ENCODE data around the gene DGKQ. TPM values are rescaled to one million over a fixed set of nuclear protein-coding genes. Genes with fewer than 3 reads are reported as not detected.

DGKQ gene
- total RNA-seq, 4 donors from 2014 or later, result 4.8 to 10.2 (median 8.1) TPM

DNA sequence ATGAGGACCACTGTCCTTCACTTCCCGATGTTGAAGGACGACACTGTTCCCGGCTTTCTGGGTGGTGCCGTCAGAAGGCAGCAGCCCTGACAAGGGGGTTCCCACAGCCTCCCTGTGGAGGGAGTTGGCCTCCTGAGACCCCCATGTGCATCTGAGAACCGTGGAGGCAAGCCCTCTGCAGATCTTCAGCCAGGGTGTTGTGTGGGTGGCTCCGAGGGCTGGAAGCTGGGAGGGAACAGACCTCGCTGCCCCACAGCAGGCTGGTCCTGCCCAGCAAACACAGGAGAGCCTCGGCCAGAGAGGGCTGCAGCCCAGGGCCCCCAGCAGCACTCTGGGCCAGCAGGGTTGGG lies 16.2 kb downstream of the DGKQ start:
- ATAC-seq (ENCODE audit: low FRiP score) (no peak), DNase-seq (ENCODE audit: low spot score) (no peak)
- TF ChIP-seq, protein P1, sequence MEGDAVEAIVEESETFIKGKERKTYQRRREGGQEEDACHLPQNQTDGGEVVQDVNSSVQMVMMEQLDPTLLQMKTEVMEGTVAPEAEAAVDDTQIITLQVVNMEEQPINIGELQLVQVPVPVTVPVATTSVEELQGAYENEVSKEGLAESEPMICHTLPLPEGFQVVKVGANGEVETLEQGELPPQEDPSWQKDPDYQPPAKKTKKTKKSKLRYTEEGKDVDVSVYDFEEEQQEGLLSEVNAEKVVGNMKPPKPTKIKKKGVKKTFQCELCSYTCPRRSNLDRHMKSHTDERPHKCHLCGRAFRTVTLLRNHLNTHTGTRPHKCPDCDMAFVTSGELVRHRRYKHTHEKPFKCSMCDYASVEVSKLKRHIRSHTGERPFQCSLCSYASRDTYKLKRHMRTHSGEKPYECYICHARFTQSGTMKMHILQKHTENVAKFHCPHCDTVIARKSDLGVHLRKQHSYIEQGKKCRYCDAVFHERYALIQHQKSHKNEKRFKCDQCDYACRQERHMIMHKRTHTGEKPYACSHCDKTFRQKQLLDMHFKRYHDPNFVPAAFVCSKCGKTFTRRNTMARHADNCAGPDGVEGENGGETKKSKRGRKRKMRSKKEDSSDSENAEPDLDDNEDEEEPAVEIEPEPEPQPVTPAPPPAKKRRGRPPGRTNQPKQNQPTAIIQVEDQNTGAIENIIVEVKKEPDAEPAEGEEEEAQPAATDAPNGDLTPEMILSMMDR (IDR thresholded peaks at IDR 0.05), result no peak

DNA sequence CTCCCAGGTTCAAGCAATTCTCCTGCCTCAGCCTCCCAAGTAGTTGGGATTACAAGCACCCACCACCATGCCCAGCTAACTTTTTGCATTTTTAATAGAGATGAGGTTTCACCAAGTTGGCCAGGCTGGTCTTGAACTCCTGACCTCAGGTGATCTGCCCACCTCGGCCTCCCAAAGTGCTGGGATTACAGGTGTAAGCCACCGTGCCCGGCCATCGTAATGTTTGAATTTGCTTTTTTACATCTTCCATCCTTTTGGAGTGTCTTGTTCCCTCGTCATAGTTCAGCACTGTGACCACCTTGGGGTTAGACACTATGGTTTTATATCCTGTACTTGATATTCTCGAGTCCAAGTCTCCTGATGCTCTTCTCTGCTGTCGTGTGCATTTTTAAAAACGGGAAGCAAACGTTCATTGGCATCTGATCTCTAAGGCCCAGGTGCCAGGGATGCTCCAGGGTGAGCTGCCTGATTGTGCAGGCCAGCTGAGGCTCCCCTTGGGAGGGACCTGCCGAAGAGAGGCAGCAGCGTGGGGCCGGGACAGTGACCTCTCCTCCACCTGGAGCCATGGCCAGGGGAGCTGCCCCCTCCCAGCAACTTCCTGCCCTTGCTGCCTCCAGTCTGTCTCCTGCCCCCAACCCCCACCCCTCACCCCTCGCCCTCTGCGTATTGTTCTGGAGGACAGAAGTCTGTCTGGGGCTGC lies 16.7 kb downstream of the DGKQ start:
- DNase-seq (ENCODE audit: low spot score) (no peak), ATAC-seq (ENCODE audit: low FRiP score) (no peak)
- TF ChIP-seq, protein P1 (IDR thresholded peaks at IDR 0.05), result no peak

DNA sequence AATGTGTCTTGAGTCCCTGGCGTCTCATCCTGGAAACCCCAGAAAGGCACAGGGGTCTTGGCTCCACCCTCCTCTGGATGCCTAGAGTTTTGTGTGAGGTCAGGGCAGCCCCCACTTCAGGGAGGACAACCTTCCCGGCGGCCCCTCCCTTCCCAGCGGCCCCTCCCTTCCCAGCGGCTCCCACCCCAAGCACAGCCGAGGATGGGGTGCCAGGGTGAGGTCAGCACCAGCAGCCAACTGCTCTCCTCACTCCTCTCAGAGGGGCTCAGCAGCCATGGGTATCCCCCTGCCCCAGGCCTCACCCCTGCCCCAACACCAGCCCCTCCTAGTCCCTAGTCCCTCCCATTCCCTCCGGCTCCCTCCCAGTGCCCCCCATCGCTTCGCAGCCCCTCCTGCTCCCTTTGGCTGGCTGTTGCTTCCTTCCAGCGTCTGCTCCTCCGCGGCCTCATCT lies 17.4 kb downstream of the DGKQ start:
- DNase-seq (ENCODE audit: low spot score) (no peak), ATAC-seq (ENCODE audit: low FRiP score) (no peak)

DNA sequence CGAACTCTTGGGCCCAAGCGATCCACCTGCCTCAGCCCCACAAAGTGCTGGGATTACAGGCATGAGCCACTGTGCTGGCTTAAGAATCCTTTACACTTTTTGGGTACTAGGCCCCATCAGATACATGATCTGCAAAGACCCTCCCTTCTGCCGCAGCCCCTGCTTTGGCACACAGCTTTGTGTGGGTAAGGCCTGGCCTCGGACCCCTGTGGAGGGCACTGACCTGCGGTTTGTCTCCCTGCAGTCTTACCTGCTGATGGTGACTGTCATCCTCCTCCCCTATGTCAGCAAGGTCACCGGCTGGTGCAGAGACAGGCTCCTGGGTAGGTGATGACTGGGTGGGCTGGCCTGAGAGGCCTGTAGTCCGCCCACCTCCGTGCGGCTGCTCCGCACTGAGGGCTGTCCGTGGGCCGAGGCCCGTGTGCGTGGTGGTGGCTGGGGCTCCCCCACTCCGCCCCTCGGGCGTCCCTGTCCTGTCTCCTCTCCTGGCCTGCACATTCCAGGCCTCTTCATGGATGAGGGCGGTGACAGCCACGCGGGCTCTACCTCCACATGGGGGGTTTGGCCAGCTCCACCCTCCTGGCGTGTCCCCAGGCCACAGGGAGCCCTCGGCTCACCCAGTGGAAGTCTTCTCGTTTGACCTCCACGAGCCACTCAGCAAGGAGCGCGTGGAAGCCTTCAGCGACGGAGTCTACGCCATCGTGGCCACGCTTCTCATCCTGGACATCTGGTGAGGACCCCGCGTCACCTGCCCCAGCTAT lies 18.0 kb downstream of the DGKQ start:
- no peak for ATAC-seq (ENCODE audit: low FRiP score)
- TF ChIP-seq, protein P1 (IDR thresholded peaks at IDR 0.05), result no peak
- DNase-seq (ENCODE audit: low spot score), result no peak

More for the DNA sequence above, 17.4 kb downstream of the DGKQ start:
- TF ChIP-seq, protein P1 (IDR thresholded peaks at IDR 0.05), result no peak

DNA sequence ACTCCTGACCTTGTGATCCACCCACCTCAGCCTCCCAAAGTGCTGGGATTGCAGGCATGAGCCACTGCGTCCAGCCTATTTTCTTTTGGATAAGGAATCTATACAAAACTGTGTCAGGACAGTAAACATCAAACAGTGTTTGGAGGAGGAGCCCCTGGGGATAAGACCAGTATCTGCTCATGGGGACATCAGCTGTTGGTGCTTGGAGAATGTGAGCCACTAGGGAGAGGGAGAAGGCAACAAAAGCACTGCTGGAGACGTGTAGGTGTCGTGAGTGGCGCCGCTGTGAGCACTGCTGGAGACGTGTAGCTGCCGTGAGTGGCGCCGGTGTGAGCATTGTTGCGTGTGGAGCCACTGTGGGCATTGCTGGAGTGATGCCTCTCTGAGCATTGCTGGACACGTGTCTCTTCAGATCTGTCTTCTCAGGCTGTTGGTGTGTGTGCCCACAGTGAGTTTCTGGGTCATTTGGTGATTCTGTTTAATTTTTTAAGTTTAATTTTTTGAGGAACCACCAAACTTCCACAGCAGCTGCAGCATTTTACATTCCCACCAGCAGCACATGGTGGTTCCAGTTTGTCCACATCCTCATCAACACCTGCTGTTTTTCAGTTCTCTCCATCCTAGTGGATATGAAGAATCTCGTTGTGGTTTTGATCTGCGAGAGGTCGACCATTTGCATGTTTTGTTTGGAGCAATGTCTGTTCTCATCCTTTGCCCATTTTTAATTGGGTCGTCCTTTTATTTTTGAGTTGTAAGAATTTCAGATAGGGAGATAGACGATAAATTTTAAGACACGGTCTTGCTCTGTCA lies 19.0 kb downstream of the DGKQ start:
- ATAC-seq (ENCODE audit: low FRiP score), result no peak
- no peak for DNase-seq (ENCODE audit: low spot score)
- TF ChIP-seq, protein P1 (IDR thresholded peaks at IDR 0.05), result no peak

DNA sequence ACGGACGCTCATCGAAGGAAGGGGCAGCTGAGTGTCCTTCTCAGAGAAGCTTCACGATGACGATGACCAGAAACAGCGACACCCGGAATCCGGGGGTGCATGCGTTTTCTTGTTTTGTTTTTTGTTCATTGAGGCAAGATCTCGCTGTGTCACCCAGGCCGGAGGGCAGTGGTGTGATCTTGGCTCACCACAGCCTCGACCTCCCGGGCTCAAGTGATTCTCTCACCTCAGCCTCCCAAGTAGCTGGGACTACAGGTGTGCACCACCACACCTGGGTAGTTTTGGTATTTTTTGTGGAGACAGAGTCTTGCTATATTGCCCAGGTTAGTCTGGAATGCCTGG lies 19.8 kb downstream of the DGKQ start:
- TF ChIP-seq, protein P1 (IDR thresholded peaks at IDR 0.05), result no peak
- ATAC-seq (ENCODE audit: low FRiP score) (no peak), DNase-seq (ENCODE audit: low spot score) (no peak)

Measured in omental fat pad (tissue), 4 donors.